AG09309 (cell line): ENCODE results near the gene LDLRAD3.

Source experiments
- DNase-seq: peaks from one replicate; pipeline ENCODE4 v3.0.0-alpha.2; 2010; ENCODE audit warnings: low read depth
- H3K4me3 ChIP-seq: 2 replicates; pipeline ENCODE4 v1.5.1; 2011; ENCODE audit warnings: mild to moderate bottlenecking, low read depth, low read length, moderate library complexity; ENCODE audit not compliant: control insufficient read depth
- TF ChIP-seq, protein P1 (sequence below): IDR thresholded peaks from 2 replicates; pipeline ENCODE4 v1.5.1; 2011; ENCODE audit warnings: mild to moderate bottlenecking, low read depth, low read length, inconsistent platforms; ENCODE audit not compliant: insufficient read depth, control insufficient read depth; ENCODE audit errors: missing control alignments

Gene LDLRAD3

GRCh38 chr11:36161572-36161971 lies 217.7 kb downstream of the LDLRAD3 start:
- TF ChIP-seq, protein P1, sequence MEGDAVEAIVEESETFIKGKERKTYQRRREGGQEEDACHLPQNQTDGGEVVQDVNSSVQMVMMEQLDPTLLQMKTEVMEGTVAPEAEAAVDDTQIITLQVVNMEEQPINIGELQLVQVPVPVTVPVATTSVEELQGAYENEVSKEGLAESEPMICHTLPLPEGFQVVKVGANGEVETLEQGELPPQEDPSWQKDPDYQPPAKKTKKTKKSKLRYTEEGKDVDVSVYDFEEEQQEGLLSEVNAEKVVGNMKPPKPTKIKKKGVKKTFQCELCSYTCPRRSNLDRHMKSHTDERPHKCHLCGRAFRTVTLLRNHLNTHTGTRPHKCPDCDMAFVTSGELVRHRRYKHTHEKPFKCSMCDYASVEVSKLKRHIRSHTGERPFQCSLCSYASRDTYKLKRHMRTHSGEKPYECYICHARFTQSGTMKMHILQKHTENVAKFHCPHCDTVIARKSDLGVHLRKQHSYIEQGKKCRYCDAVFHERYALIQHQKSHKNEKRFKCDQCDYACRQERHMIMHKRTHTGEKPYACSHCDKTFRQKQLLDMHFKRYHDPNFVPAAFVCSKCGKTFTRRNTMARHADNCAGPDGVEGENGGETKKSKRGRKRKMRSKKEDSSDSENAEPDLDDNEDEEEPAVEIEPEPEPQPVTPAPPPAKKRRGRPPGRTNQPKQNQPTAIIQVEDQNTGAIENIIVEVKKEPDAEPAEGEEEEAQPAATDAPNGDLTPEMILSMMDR: no peak
- no peak for DNase-seq
- H3K4me3 ChIP-seq: no peak overlapping the region

DNA sequence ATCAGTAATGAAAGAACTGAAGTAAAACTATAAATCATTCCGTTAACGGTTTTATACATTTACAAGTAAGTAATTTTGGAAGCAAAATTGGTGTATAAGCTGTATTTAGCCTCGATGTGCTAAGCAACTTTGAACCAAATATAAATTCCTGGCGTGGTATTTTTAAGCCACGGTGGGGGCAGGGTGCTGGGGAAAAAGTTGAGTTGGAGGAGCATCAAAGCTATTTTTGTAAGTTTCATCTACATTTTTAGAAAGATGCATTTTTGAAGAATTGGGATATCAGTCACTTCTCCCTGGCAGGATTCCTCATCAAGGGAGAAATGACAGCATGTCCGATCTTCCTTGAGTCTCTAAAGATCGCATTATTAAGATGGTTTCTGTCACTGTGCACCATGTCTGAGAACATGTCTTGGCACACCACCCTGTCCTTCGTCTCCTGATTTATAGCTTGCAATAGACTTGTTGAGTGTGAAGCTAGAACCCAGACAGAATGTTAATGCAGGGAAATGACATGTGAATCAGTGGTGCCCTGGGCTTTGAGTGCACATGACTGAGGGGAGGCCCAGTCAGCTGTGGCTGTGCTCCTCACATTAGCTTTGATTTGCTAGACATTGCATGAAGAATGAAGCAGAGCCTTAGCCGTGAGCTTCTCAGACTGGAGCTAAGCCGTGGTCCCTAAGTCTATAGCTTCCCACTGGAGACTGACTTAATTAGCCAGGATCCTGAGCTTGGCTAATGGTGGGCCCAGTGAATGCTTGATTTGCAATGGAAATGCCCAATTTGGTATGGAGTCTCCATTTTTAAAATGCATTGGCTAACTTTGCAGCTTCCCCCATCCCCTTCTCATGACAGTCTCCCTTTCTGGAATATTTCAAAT lies 218.4 kb downstream of the LDLRAD3 start:
- DNase-seq: no peak

DNA sequence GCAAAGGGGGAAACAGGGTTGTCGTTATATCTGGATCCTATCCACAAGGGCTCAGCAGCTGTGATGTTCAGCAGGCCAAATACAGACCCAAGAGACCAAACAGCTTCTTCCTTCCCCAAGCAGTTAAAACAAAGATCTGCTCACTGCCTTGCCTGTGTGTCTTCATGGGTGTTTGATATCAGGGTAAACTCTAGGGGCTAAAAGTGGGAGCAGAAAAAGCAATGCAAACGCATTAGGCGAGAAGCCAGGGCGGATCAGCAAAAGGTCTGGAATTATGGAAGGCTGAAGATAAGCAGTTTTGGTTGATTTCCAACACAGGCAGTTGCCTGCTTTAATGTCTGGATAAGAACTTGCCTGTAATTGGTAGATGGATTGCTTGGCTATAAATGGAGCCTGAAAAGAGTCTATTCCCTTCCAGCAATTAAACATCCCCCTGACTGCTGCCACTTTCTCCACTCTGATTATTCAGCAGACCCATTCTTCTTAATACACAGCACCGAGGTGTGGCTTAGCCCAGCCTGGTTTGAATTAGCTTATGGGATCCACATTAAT lies 219.1 kb downstream of the LDLRAD3 start:
- no peak for DNase-seq
- TF ChIP-seq, protein P1: no peak
- H3K4me3 ChIP-seq: no peak overlapping the region

More for the DNA sequence above, 218.4 kb downstream of the LDLRAD3 start:
- TF ChIP-seq, protein P1: no peak
- H3K4me3 ChIP-seq: no peak overlapping the region

DNA sequence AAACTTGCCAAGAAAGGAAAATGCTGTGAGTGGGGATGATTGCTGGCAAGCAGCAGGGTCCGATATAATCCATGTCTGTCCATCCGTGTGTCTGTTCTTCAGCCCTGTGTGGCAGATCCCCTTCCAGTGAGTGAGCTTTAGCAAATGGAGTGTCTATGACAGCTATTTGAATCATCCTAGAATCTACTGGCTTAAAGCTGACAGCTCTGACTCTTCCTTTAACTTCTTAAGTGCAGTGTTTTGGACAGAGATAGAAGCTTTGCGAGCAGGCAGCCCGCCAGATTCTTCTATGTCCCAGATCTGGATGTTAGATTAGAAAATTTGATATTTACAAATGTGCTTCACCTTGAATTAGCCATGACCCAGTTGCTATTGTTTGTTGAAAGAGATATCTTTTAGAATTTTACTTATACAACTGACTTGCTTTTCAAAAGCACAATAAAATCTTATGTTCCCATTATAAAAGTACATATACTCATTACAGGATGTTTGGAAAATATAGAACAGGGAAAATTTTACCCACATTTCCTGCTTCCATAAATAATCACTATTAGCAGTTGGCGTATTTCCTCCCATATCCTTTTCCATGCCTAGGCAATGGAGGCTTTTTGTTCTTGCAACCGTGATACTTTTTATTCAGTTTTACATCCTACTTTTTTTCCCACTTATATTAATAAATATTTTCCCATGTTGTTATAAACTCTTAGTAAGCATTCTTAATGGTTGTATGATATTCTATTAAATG lies 220.8 kb downstream of the LDLRAD3 start:
- no peak for DNase-seq
- TF ChIP-seq, protein P1: no peak
- H3K4me3 ChIP-seq: no peak overlapping the region

DNA sequence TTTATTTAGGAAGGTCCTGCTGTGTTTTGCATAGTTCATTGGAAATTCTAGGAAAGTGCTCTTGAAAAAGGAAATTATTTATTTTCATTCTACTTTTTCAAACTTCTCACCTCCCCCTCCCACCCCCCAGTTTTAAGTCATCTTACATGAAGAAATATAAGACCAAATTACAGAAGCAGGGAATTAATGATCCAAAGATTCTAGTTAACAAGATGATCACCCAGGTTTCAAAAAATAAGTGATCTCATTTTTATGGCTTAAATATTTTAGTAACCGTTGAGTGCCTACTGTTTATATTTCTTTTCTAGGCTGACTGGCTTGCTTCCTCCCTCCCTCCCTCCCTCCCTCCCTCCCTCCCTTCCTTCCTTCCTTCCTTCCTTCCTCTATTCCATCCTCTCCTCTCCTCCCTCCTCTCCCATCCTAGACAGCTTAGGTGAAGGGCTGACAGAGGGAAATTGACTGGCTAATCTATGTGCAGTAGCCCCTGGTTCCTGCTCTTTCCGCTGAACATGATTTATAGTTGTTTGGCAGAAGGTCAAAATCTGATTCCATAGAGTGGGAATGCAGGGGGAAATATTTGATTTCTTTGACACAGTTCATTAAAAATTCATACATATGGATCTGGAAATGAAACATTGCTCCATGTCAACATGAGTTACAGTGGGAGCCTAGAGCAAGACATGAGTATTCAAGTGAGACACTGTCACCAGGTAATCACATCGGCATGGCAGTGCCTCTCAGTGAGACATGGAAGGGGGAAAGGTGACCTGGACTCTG lies 221.9 kb downstream of the LDLRAD3 start:
- no peak for DNase-seq
- H3K4me3 ChIP-seq: no peak overlapping the region
- TF ChIP-seq, protein P1: no peak

- H3K4me3 ChIP-seq: no peak overlapping the region
- TF ChIP-seq, protein P1: no peak
- DNase-seq: no peak
Measured at GRCh38 chr11:36167073-36167472, 223.2 kb downstream of the LDLRAD3 start.
